HT-29 (cell line): ENCODE results near the gene ERBB2. TPM values are rescaled to one million over a fixed set of nuclear protein-coding genes. Genes with fewer than 3 reads are reported as not detected.
A peak's percentile ranks its signal among the peaks of the same experiment; 100 is the strongest.

Experiments used
- DNase-seq: peaks from one replicate; pipeline ENCODE4 v3.0.0-alpha.2; 2015; ENCODE audit warnings: low spot score
- total RNA-seq: library from RNA; depleted of rRNA; stranded (reverse); fragments of >200 nt; shearing (Covaris generic); gene quantifications from 2 replicates; pipeline ENCODE4 v1.2.3, GENCODE V29; 2014; rRNA removed

ERBB2 gene
- total RNA-seq, result 91.0 and 110 TPM in 2 replicates

GRCh38 chr17:39699818-39700147 lies at the start of gene ERBB2:
ERBB2 (plus strand) TSS chr17:39700064; CDS start chr17:39700239, 175 bp downstream.
- DNase-seq, result peak; percentile 79

- DNase-seq, result no peak
Measured at GRCh38 chr17:39650121-39650579, 49.7 kb upstream of the ERBB2 start.

GRCh38 chr17:39651923-39652586 lies 47.8 kb upstream of the ERBB2 start:
- DNase-seq, result no peak

- peak; percentile 46 for DNase-seq
Measured at GRCh38 chr17:39652587-39653315, 47.1 kb upstream of the ERBB2 start.

GRCh38 chr17:39653316-39653661 lies 46.6 kb upstream of the ERBB2 start:
- no peak for DNase-seq

GRCh38 chr17:39653662-39654331 lies 46.1 kb upstream of the ERBB2 start:
- peak; percentile 56 for DNase-seq

- DNase-seq, result no peak
Measured at GRCh38 chr17:39655105-39655504, 44.8 kb upstream of the ERBB2 start.

GRCh38 chr17:39658346-39658745 lies 41.5 kb upstream of the ERBB2 start:
- DNase-seq, result no peak

GRCh38 chr17:39658760-39659159 lies 41.1 kb upstream of the ERBB2 start:
- DNase-seq, result no peak

- no peak for DNase-seq
Measured at GRCh38 chr17:39659279-39660010, 40.4 kb upstream of the ERBB2 start.

GRCh38 chr17:39660011-39660360 lies 39.9 kb upstream of the ERBB2 start:
- DNase-seq, result no peak

- no peak for DNase-seq
Measured at GRCh38 chr17:39660397-39661385, 39.2 kb upstream of the ERBB2 start.

- no peak for DNase-seq
Measured at GRCh38 chr17:39661744-39662541, 37.9 kb upstream of the ERBB2 start.

GRCh38 chr17:39662551-39663339 lies 37.1 kb upstream of the ERBB2 start:
- DNase-seq, result peak; percentile 41

- DNase-seq, result peak; percentile 34
Measured at GRCh38 chr17:39663340-39663687, 36.5 kb upstream of the ERBB2 start.

GRCh38 chr17:39663688-39664580 lies 35.9 kb upstream of the ERBB2 start:
- peak; percentile 60 for DNase-seq

- DNase-seq, result no peak
Measured at GRCh38 chr17:39664581-39665561, 35.0 kb upstream of the ERBB2 start, which contains the start of gene TCAP. TCAP (plus strand) TSS chr17:39665349; CDS start chr17:39665360, 11 bp downstream.
